Nephron (organoid): ENCODE results near the gene ZCCHC8.

Experiments
- H3K27ac Mint-ChIP-seq, 3 experiments: 2 replicates each; pipeline ENCODE4 v1.8.0; 2020; ENCODE audit warnings: mixed read lengths in 3 of 3, mild to moderate bottlenecking in 2 of 3, moderate library complexity in 1 of 3
- H3K27me3 Mint-ChIP-seq: 2 replicates; pipeline ENCODE4 v1.8.0; 2021; ENCODE audit warnings: low read depth, mild to moderate bottlenecking, moderate library complexity, mixed read lengths
- H3K36me3 Mint-ChIP-seq: 2 replicates; pipeline ENCODE4 v1.8.0; 2020; ENCODE audit warnings: low read depth, mixed read lengths
- H3K4me1 Mint-ChIP-seq: 2 replicates; pipeline ENCODE4 v1.8.0; 2020; ENCODE audit warnings: mixed read lengths
- H3K4me3 Mint-ChIP-seq, 3 experiments: 2 replicates each; pipeline ENCODE4 v1.8.0; 2020; ENCODE audit warnings: mild to moderate bottlenecking in 3 of 3, mixed read lengths in 3 of 3, moderate library complexity in 2 of 3
- H3K9me3 Mint-ChIP-seq: 2 replicates; pipeline ENCODE4 v1.8.0; 2020; ENCODE audit warnings: mixed read lengths
- CTCF ChIP-seq, 3 experiments: fragments of 200-600 bp; sonication (generic); IDR thresholded peaks; one replicate each; pipeline ENCODE4 v1.5.0; 2021; ENCODE audit warnings: antibody characterized with exemption in 3 of 3; ENCODE audit not compliant: unreplicated experiment in 3 of 3

The ZCCHC8 gene

DNA sequence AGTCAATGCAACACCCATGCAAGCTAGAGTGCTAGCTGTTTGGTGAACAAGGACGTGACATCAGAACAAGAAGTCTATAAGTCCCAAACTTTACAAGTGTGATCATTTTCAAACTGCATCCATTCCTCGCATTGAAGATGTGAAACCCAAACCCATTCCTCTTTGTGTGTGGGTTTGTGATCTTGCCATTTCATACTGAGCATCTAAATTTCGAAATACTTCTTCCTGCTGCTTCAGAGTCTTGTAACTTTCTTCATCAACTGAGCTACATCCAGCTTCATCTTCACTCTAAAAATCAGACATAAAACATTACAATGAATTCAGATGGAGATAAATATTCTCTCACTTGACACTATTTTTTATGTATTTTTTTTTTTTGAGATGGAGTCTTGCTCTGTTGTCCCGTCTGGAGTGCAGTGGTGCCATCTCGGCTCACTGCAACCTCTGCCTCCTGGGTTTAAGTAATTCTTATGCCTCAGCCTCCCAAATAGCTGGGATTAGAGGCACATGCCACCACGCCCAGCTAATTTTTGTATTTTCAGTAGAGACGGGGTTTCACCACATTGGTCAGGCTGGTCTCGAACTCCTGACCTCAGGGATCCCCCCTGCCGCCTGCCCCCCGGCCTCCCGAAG lies 4.8 kb upstream of the ZCCHC8 start:
- Mint-ChIP-seq H3K9me3 (no peaks in the 10 kb centered on the region), H3K36me3 (peaks cover 74% of the 10 kb centered on the region), H3K27ac (no peak overlapping the region), H3K27me3 (no peaks in the 10 kb centered on the region), H3K4me1 (peaks cover 7% of the 10 kb centered on the region), H3K4me3 (no peak overlapping the region)
- no peak for TF ChIP-seq CTCF (IDR thresholded peaks at IDR 0.05; ENCODE audit: unreplicated experiment in 3 of 3)

GRCh38 chr12:122503783-122504590 lies 3.3 kb upstream of the ZCCHC8 start:
- Mint-ChIP-seq H3K4me3 (no peak overlapping the region), H3K27ac (no peak overlapping the region), H3K4me1 (peaks cover 13% of the 10 kb centered on the region), H3K36me3 (peaks cover 65% of the 10 kb centered on the region), H3K9me3 (no peaks in the 10 kb centered on the region), H3K27me3 (no peaks in the 10 kb centered on the region)
- TF ChIP-seq CTCF (IDR thresholded peaks at IDR 0.05; ENCODE audit: unreplicated experiment in 3 of 3), result no peak

DNA sequence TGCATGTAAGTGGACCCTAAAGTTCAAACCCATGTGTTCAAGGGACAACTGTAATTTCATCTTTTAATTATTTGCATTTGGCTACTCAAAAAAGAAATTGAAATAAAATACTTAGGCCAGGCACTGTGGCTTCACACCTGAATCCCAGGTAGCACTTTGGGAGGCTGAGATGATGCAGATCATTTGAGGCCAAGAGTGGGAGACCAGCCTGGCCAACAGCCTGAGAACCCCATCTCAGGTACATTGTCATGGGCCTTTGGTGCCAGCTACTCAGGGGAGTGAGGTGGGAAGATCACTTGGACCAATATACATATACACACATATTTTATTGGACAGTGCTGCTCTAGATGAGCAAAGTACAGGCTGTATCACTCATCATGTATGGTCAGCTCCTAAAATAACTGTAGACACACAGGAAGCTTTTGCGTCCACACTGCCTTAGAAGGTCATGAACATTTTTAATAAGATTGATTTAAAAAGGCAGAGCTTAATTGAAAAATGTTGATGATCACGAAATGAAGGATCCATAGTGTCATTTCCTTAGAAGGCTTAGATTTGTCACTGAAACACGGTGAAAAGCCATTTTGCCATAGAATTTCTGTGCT lies 2.5 kb upstream of the ZCCHC8 start:
- H3K27me3 Mint-ChIP-seq, result no peaks in the 10 kb centered on the region

GRCh38 chr12:122501489-122501989 lies 807 bp upstream of the ZCCHC8 start:
- Mint-ChIP-seq H3K9me3 (no peaks in the 10 kb centered on the region), H3K4me3 (peak overlapping the region; percentile 94 to 98 (median 96)), H3K27ac (peak overlapping the region; percentile 85 to 100 (median 98)), H3K27me3 (no peaks in the 10 kb centered on the region), H3K4me1 (peaks cover 19% of the 10 kb centered on the region), H3K36me3 (peaks cover 48% of the 10 kb centered on the region)
- no peak for TF ChIP-seq CTCF (IDR thresholded peaks at IDR 0.05; ENCODE audit: unreplicated experiment in 3 of 3)

More for the DNA sequence above, 2.5 kb upstream of the ZCCHC8 start:
- H3K9me3 Mint-ChIP-seq, result no peaks in the 10 kb centered on the region
- no peak for TF ChIP-seq CTCF (IDR thresholded peaks at IDR 0.05; ENCODE audit: unreplicated experiment in 3 of 3)
- H3K4me1 Mint-ChIP-seq, result peaks cover 19% of the 10 kb centered on the region
- H3K27ac Mint-ChIP-seq, result no peak overlapping the region
- no peak overlapping the region for H3K4me3 Mint-ChIP-seq
- H3K36me3 Mint-ChIP-seq, result peaks cover 58% of the 10 kb centered on the region

DNA sequence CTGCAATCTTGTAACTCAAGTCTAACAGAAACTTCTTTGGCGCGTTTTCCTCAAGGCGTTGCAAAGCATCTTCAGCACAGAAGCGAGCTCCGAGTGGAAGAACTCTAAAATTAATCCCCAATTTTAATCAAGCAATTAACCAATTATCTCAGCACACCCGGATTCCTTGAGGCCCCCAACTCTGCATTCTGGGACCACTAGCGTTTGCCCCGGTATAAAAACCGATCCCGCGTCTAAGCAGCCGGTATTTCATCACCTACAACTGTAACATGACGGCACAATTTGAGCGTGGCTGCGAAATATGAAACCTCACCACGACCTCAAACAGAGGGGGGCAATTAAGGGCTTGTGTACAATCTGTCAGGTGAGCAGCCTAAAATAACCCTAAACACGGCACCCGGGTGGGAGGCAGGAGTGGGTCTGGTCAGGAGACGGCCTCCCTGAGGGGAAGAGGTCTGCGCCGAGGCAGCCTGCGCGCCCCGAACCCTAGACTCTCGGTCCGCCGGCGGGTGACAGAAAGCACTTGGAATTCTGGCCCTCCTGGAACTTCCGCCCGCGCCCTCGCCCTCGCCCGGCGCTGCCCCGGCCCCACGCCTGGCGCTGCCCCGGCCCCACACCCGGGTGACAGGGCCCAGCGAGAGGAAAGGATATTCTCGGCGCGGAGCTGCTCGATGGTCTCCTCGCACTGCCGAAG lies 594 bp downstream of the ZCCHC8 start:
- peaks cover 40% of the 10 kb centered on the region for H3K36me3 Mint-ChIP-seq
- no peaks in the 10 kb centered on the region for H3K9me3 Mint-ChIP-seq
- no peak for TF ChIP-seq CTCF (IDR thresholded peaks at IDR 0.05; ENCODE audit: unreplicated experiment in 3 of 3)
- peak overlapping the region; percentile 85 to 100 (median 98) for H3K27ac Mint-ChIP-seq
- H3K4me3 Mint-ChIP-seq, result peak overlapping the region; percentile 94 to 98 (median 96)
- H3K4me1 Mint-ChIP-seq, result peaks cover 19% of the 10 kb centered on the region
- no peaks in the 10 kb centered on the region for H3K27me3 Mint-ChIP-seq
